IMR-90 (cell line): ENCODE data around the gene DHCR7. TPM values are rescaled to one million over a fixed set of nuclear protein-coding genes. Genes with fewer than 3 reads are reported as not detected.

Experiments
- ATAC-seq: fragments of 200-7000 bp; cut with Tn5 transposase; 2 replicates; pipeline ENCODE4 v1.9.1; 2020; ENCODE audit warnings: low read depth, mild to moderate bottlenecking, moderate library complexity
- BruUV-seq: library from RNA; stranded (reverse); fragments of 400-500 nt; replicated peaks from 2 replicates; lab custom pipeline; 2021; lab: Mats Ljungman, UMichigan
- CTCF ChIA-PET: fragments of 300-600 bp; formaldehyde crosslinking; extraction: SDS; loops from one replicate; lab custom pipeline; 2021; ENCODE audit warnings: antibody characterized with exemption; lab: Yijun Ruan, JAX
- POLR2A ChIA-PET: fragments of 300-600 bp; sonication (Branson Sonifier 250); formaldehyde crosslinking; loops from one replicate; lab custom pipeline; 2022; ENCODE audit warnings: antibody characterized with exemption; ENCODE audit not compliant: unreplicated experiment; lab: Charles Lee
- DNase-seq: peaks from one replicate; pipeline ENCODE4 v3.0.0; 2013
- H2AFZ ChIP-seq: replicated peaks from 2 replicates; pipeline ENCODE3; 2013; ENCODE audit warnings: low read length, mild to moderate bottlenecking; ENCODE audit not compliant: poor library complexity
- H2AK5ac ChIP-seq: 2 replicates; pipeline ENCODE4 v1.6.1; 2013; ENCODE audit warnings: low read depth, low read length, inconsistent platforms
- H2AK9ac ChIP-seq: replicated peaks from 2 replicates; pipeline ENCODE3; 2013; ENCODE audit warnings: mild to moderate bottlenecking, low read depth, low read length, moderate library complexity; ENCODE audit not compliant: poor library complexity
- H2BK120ac ChIP-seq: 2 replicates; pipeline ENCODE4 v1.6.1; 2013; ENCODE audit warnings: low read depth, low read length, inconsistent platforms
- H2BK15ac ChIP-seq: 3 replicates; pipeline ENCODE4 v1.6.1; 2013; ENCODE audit warnings: low read depth, low read length, inconsistent platforms
- H2BK20ac ChIP-seq: 2 replicates; pipeline ENCODE4 v1.6.1; 2013; ENCODE audit warnings: low read depth, mild to moderate bottlenecking, inconsistent platforms, low read length, moderate library complexity
- H2BK5ac ChIP-seq: 2 replicates; pipeline ENCODE4 v1.6.1; 2013; ENCODE audit warnings: mild to moderate bottlenecking, low read depth, low read length, inconsistent platforms; ENCODE audit not compliant: poor library complexity, severe bottlenecking
- H3K14ac ChIP-seq: replicated peaks from 2 replicates; pipeline ENCODE4 v1.6.1; 2013; ENCODE audit warnings: low read depth, low read length, inconsistent platforms
- H3K18ac ChIP-seq: 2 replicates; pipeline ENCODE4 v1.6.1; 2013; ENCODE audit warnings: low read depth, low read length, control low read depth
- H3K23ac ChIP-seq: 2 replicates; pipeline ENCODE4 v1.6.1; 2013; ENCODE audit warnings: low read depth, low read length, inconsistent platforms
- H3K27ac ChIP-seq: 2 replicates; pipeline ENCODE4 v1.5.1; 2013; ENCODE audit warnings: mild to moderate bottlenecking, control low read depth, low read length; ENCODE audit not compliant: insufficient read depth
- H3K27me3 ChIP-seq: 2 replicates; pipeline ENCODE4 v1.6.1; 2013; ENCODE audit warnings: low read length; ENCODE audit not compliant: control insufficient read depth, insufficient read depth
- H3K36me3 ChIP-seq: 2 replicates; pipeline ENCODE4 v1.6.1; 2013; ENCODE audit warnings: low read length, mixed read lengths; ENCODE audit not compliant: control insufficient read depth, insufficient read depth
- H3K4ac ChIP-seq: 2 replicates; pipeline ENCODE4 v1.6.1; 2013; ENCODE audit warnings: low read depth, low read length, inconsistent platforms
- H3K4me1 ChIP-seq: 2 replicates; pipeline ENCODE4 v1.6.1; 2013; ENCODE audit warnings: low read length, mixed read lengths; ENCODE audit not compliant: control insufficient read depth, insufficient read depth
- H3K4me2 ChIP-seq: 2 replicates; pipeline ENCODE4 v1.6.1; 2013; ENCODE audit warnings: low read depth, mild to moderate bottlenecking, control low read depth, low read length, moderate library complexity
- H3K4me3 ChIP-seq: 2 replicates; pipeline ENCODE4 v1.5.1; 2013; ENCODE audit warnings: low read depth, mild to moderate bottlenecking, control low read depth, low read length, moderate library complexity; ENCODE audit not compliant: insufficient read depth
- H3K56ac ChIP-seq: 2 replicates; pipeline ENCODE4 v1.6.1; 2013; ENCODE audit warnings: low read length, inconsistent platforms; ENCODE audit not compliant: insufficient read depth; ENCODE audit errors: extremely low read depth
- H3K79me1 ChIP-seq, 2 experiments: 2 replicates each; pipeline ENCODE4 v1.6.1; 2013; ENCODE audit warnings: low read length in 2 of 2, inconsistent platforms in 1 of 2, low read depth in 1 of 2
- H3K9ac ChIP-seq: 2 replicates; pipeline ENCODE4 v1.6.1; 2013; ENCODE audit warnings: low read depth, low read length, control low read depth
- H3K9me1 ChIP-seq: 2 replicates; pipeline ENCODE4 v1.6.1; 2013; ENCODE audit warnings: low read length, inconsistent platforms; ENCODE audit not compliant: insufficient read depth
- H3K9me3 ChIP-seq: 2 replicates; pipeline ENCODE4 v1.6.1; 2013; ENCODE audit warnings: low read length; ENCODE audit not compliant: control insufficient read depth, insufficient read depth
- H4K20me1 ChIP-seq: 2 replicates; pipeline ENCODE4 v1.6.1; 2013; ENCODE audit warnings: low read length, inconsistent platforms; ENCODE audit not compliant: insufficient read depth
- H4K5ac ChIP-seq: 2 replicates; pipeline ENCODE4 v1.6.1; 2013; ENCODE audit warnings: mild to moderate bottlenecking, low read depth, low read length, control low read depth
- H4K8ac ChIP-seq, 2 experiments: 2 replicates each; pipeline ENCODE4 v1.6.1; 2013; ENCODE audit warnings: low read depth in 2 of 2, low read length in 2 of 2, control low read depth in 1 of 2, inconsistent platforms in 1 of 2
- H4K91ac ChIP-seq: 2 replicates; pipeline ENCODE4 v1.6.1; 2013; ENCODE audit warnings: low read depth, low read length, inconsistent platforms; ENCODE audit not compliant: insufficient read depth
- SMC3 ChIP-seq: fragments of 150-350 bp; IDR thresholded peaks from 2 replicates; pipeline ENCODE4 v1.6.1; 2016; ENCODE audit warnings: low read depth, mild to moderate bottlenecking, antibody characterized with exemption, low read length, moderate library complexity
- WGBS, 2 experiments: methylation state at CpG; one replicate each; pipeline versions ENCODE4 v1.1.5 to v1.1.7; 2013; ENCODE audit warnings: missing lambda C conversion rate in 2 of 2; ENCODE audit not compliant: insufficient read length in 1 of 2; ENCODE audit errors: extremely low coverage in 2 of 2; 5-methylcytosine and 5-hydroxymethylcytosine counted together
- dilution Hi-C: fragments of 300-500 bp; cut with HindIII; formaldehyde crosslinking; loops from one replicate; pipeline ENCODE4 v1.14.3; 2018; ENCODE audit warnings: low sequenced_read_pairs; ENCODE audit not compliant: unreplicated experiment
- in situ Hi-C: fragments of 300-500 bp; cut with MboI; formaldehyde crosslinking; loops from 3 replicates; pipeline ENCODE4 v1.14.3; 2019; ENCODE audit warnings: low sequenced_read_pairs, inconsistent platforms, mixed read lengths
- intact Hi-C: fragments of 100-400 bp; cut with micrococcal nuclease; formaldehyde crosslinking; loops from 2 replicates; pipeline ENCODE4 v1.10.0; 2022
- polyA plus RNA-seq, 3 experiments: library from polyadenylated mRNA; depleted of rRNA; stranded (reverse); fragments of >200 nt; gene quantifications; 2 replicates each; pipeline ENCODE4 v1.2.3, GENCODE V29; 2012; ENCODE audit warnings: low replicate concordance in 1 of 3
- total RNA-seq: library from RNA; depleted of rRNA; stranded (reverse); fragments of >200 nt; gene quantifications from 2 replicates; pipeline ENCODE4 v1.2.3, GENCODE V29; 2012

Gene DHCR7
- total and polyA plus RNA-seq, 2 of the 4 experiments (the other 2 are of a cell fraction): 22.0 to 43.3 TPM

GRCh38 chr11:71395263-71395560, 53.0 kb downstream of the DHCR7 start:
- 20% methylated on average over 1 of the region's 7 CpGs; no CpG with 5 or more reads in 1 of the 2 experiments for WGBS, 2 experiments
- TF ChIP-seq SMC3: no peak
- Histone ChIP-seq H3K56ac (no peak overlapping the region), H3K4me2 (no peak overlapping the region), H2AK9ac (no peak overlapping the region), H2BK5ac (no peak overlapping the region), H3K4me1 (no peaks in the 10 kb centered on the region), H3K79me1 (no peaks in the 10 kb centered on the region), H4K5ac (no peak overlapping the region), H3K9me3 (no peaks in the 10 kb centered on the region; the same call in 1 of the 2 replicates), H3K14ac (no peak overlapping the region), H3K9ac (no peak overlapping the region), H2AK5ac (no peak overlapping the region), H4K91ac (no peak overlapping the region), H2BK120ac (no peak overlapping the region), H2AFZ (no peak overlapping the region), H3K18ac (no peak overlapping the region), H3K27me3 (peaks cover 47% of the 10 kb centered on the region), H3K4me3 (no peak overlapping the region), H3K23ac (no peak overlapping the region), H4K8ac (no peak overlapping the region), H4K20me1 (no peaks in the 10 kb centered on the region), H2BK15ac (no peak overlapping the region), H3K4ac (no peak overlapping the region), H3K9me1 (no peaks in the 10 kb centered on the region), H3K27ac (no peak overlapping the region), H3K36me3 (no peaks in the 10 kb centered on the region), H2BK20ac (no peak overlapping the region)
- intact Hi-C loops: no loop called here
- dilution Hi-C loops: no loop called here
- no TSS peak for BruUV-seq
- in situ Hi-C loops: no loop called here
- DNase-seq (no peak), ATAC-seq (no peak)
- ChIA-PET POLR2A (no interaction called here), CTCF (no interaction called here)
